ENCODE data around the gene RARS1. TPM values are rescaled to one million over a fixed set of nuclear protein-coding genes. Genes with fewer than 3 reads are reported as not detected.

RARS1 gene
- total RNA-seq, 4 donors from 2014 or later, result 72.2 to 87.9 (median 74.2) TPM

GRCh38 chr5:168460606-168461005, 25.7 kb upstream of the RARS1 start:
- no peaks in the 10 kb centered on the region for H3K4me1 ChIP-seq
- 91 to 97% methylated on average over 9 of the region's 9 CpGs for WGBS, 2 donors

GRCh38 chr5:168463081-168463480, 23.2 kb upstream of the RARS1 start:
- Histone ChIP-seq H3K27ac (no peak overlapping the region), H3K4me3 (replicated peaks in 1 of 3) (no peak overlapping the region), H3K27me3 (no peaks in the 10 kb centered on the region), H3K4me1 (no peaks in the 10 kb centered on the region), H3K36me3 (peaks cover 5 to 16% of the 10 kb centered on the region in 2 donors), H3K9me3 (no peaks in the 10 kb centered on the region)
- DNase-seq, result no peak
- intact Hi-C loops (cut with DNase I), result no loop called here
- 93 to 94% methylated on average over 2 of the region's 2 CpGs for WGBS, 2 donors
- TF ChIP-seq CTCF (IDR thresholded peaks at IDR 0.05) (no peak), POLR2A (IDR thresholded peaks at IDR 0.05) (no peak)

More at GRCh38 chr5:168460606-168461005, 25.7 kb upstream of the RARS1 start:
- Histone ChIP-seq H3K27me3 (no peaks in the 10 kb centered on the region), H3K4me3 (replicated peaks in 1 of 3) (no peak overlapping the region), H3K36me3 (peaks cover 13 to 30% of the 10 kb centered on the region in 2 donors), H3K27ac (no peak overlapping the region), H3K9me3 (no peaks in the 10 kb centered on the region)
- no peak for TF ChIP-seq CTCF (IDR thresholded peaks at IDR 0.05)
- TF ChIP-seq POLR2A (IDR thresholded peaks at IDR 0.05), result no peak
- DNase-seq, result no peak
- intact Hi-C loops (cut with DNase I), result no loop called here

GRCh38 chr5:168464214-168464613, 22.1 kb upstream of the RARS1 start:
- H3K4me1 ChIP-seq, result no peaks in the 10 kb centered on the region
- 70 to 72% methylated on average over 5 of the region's 5 CpGs for WGBS, 2 donors
- H3K9me3 ChIP-seq, result no peaks in the 10 kb centered on the region
- H3K27me3 ChIP-seq, result no peaks in the 10 kb centered on the region
- H3K36me3 ChIP-seq, result peaks cover 4 to 24% of the 10 kb centered on the region in 2 donors
- TF ChIP-seq POLR2A (IDR thresholded peaks at IDR 0.05) (no peak), CTCF (IDR thresholded peaks at IDR 0.05) (no peak)
- H3K27ac ChIP-seq, result no peak overlapping the region
- no peak for DNase-seq
- H3K4me3 ChIP-seq (replicated peaks in 1 of 3), result no peak overlapping the region
- intact Hi-C loops (cut with DNase I), result no loop called here

- DNase-seq, result no peak
- Histone ChIP-seq H3K36me3 (peaks cover 9 to 24% of the 10 kb centered on the region in 2 donors), H3K9me3 (no peaks in the 10 kb centered on the region), H3K4me1 (no peaks in the 10 kb centered on the region), H3K27me3 (no peaks in the 10 kb centered on the region), H3K27ac (no peak overlapping the region), H3K4me3 (replicated peaks in 1 of 3) (no peak overlapping the region)
- intact Hi-C loops (cut with DNase I), result no loop called here
- 93 to 95% methylated on average over 20 of the region's 20 CpGs for WGBS, 2 donors
- TF ChIP-seq POLR2A (IDR thresholded peaks at IDR 0.05) (no peak), CTCF (IDR thresholded peaks at IDR 0.05) (no peak)
Observed at GRCh38 chr5:168464641-168465040, 21.6 kb upstream of the RARS1 start.

GRCh38 chr5:168467755-168468330, 18.4 kb upstream of the RARS1 start:
- Histone ChIP-seq H3K4me3 (replicated peaks in 1 of 3) (no peak overlapping the region), H3K9me3 (no peaks in the 10 kb centered on the region), H3K36me3 (peaks cover 10 to 12% of the 10 kb centered on the region in 2 donors), H3K4me1 (no peaks in the 10 kb centered on the region), H3K27ac (no peak overlapping the region), H3K27me3 (no peaks in the 10 kb centered on the region)
- DNase-seq, result no peak
- WGBS, 2 donors, result 83 to 87% methylated on average over 12 of the region's 12 CpGs
- intact Hi-C loops (cut with DNase I), result no loop called here
- no peak for TF ChIP-seq CTCF (IDR thresholded peaks at IDR 0.05)
- no peak for TF ChIP-seq POLR2A (IDR thresholded peaks at IDR 0.05)

All from thyroid gland (tissue), 4 donors.